ENCODE measurements around the gene NNAT.
"Not testable (repeated sequence)": the region's sequence is repeated elsewhere in the genome, so short reads cannot be mapped to it uniquely, and the experiment has no call there.

NNAT gene, protein sequence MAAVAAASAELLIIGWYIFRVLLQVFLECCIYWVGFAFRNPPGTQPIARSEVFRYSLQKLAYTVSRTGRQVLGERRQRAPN

DNA sequence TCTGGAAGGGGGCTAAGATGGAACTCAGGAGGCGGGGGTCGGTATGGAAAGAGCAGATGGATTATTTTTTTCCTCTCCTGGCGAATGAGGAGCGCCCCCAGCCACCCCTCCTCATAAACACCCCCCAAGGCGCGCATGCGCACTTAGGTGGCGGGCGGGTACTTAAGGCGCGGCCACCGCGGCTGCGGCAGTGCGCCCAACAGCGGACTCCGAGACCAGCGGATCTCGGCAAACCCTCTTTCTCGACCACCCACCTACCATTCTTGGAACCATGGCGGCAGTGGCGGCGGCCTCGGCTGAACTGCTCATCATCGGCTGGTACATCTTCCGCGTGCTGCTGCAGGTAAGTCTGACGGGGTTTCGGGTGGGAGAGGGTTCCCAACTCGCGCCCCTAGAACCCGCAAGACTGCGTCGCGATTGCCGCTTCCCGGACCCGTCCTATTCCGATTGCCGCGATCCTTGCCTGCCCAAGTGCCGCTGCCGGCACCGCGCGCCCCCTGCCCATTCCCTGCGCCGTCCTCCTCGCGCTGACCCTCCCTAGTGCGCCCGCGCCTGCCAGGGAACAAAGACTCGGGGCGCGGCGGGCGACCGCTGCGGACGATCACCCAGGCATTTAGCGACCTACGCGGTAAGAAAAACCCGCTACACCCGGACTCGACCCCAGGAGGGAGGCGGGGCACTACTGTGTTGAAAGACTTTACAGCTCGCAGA is at the start of gene NNAT:
Gene NNAT (plus strand): TSS at position 190 of the 711 bp plus-strand sequence. CDS start 82 bp downstream, at position 272.
- H3K4me1 Mint-ChIP-seq (ENCODE audit: low read depth) = peaks cover 59% of the 10 kb centered on the region

DNA sequence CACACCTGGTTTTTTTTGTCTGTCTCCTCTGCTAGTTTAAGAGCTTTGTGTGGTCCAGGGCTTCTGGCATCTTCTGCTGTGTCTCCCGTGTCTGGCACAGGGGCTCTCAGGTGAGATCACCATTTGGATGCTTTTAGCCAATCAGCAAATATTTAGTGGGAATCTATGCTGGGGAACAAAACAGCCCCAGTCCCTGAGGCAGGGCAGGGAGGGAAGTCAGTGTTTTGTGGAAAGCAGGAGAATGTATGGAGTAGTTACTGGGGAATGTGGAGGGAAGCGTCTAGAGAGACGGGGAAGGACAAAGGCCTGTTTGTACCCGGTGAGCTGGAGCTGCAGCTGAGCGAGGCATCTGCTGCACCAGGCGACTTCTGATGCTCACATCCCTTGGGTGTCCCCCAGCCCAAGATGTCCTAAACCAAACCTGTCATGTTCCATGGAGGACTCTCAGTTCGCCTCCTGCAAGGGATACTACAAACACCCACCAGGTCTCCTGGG is 49.3 kb upstream of the NNAT start:
- H3K4me1 Mint-ChIP-seq (ENCODE audit: low read depth) = no peaks in the 10 kb centered on the region
- no peak overlapping the region for H3K4me3 Mint-ChIP-seq
- no peaks in the 10 kb centered on the region for H3K36me3 Mint-ChIP-seq
- H3K9me3 Mint-ChIP-seq (ENCODE audit: low read depth) = no peaks in the 10 kb centered on the region
- peaks cover 4% of the 10 kb centered on the region for H3K27me3 Mint-ChIP-seq
- no peak overlapping the region for H3K27ac Mint-ChIP-seq

More for the DNA sequence above, at the start of gene NNAT:
- H3K27me3 Mint-ChIP-seq = no peaks in the 10 kb centered on the region
- no peaks in the 10 kb centered on the region for H3K9me3 Mint-ChIP-seq (ENCODE audit: low read depth)
- peak within 1 kb of the TSS; percentile 61 for H3K4me3 Mint-ChIP-seq
- H3K27ac Mint-ChIP-seq = no peak within 1 kb of the TSS
- H3K36me3 Mint-ChIP-seq = peaks cover 4% of the 10 kb centered on the region

DNA sequence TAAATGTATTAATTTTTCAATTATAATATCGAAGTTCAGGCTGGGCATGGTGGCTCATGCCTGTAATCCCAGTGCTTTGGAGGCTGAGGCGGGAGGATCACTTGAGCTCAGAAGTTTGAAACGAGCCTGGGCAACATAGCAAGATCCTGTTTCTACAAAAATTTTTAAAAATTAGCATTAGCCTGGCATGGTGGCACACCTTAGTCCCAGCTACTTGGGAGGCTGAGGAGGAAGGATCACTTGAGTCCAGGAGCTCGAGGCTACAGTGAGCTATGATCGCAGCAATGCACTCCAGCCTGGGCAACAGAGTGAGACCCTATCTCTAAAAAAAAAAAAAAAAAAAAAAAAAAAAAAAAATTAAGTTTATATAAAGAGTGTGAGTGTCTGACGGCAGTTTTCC is 48.6 kb upstream of the NNAT start:
- H3K27ac Mint-ChIP-seq; H3K9me3 Mint-ChIP-seq (ENCODE audit: low read depth); H3K4me1 Mint-ChIP-seq (ENCODE audit: low read depth); H3K36me3 Mint-ChIP-seq; H3K4me3 Mint-ChIP-seq; H3K27me3 Mint-ChIP-seq: not testable (repeated sequence)

DNA sequence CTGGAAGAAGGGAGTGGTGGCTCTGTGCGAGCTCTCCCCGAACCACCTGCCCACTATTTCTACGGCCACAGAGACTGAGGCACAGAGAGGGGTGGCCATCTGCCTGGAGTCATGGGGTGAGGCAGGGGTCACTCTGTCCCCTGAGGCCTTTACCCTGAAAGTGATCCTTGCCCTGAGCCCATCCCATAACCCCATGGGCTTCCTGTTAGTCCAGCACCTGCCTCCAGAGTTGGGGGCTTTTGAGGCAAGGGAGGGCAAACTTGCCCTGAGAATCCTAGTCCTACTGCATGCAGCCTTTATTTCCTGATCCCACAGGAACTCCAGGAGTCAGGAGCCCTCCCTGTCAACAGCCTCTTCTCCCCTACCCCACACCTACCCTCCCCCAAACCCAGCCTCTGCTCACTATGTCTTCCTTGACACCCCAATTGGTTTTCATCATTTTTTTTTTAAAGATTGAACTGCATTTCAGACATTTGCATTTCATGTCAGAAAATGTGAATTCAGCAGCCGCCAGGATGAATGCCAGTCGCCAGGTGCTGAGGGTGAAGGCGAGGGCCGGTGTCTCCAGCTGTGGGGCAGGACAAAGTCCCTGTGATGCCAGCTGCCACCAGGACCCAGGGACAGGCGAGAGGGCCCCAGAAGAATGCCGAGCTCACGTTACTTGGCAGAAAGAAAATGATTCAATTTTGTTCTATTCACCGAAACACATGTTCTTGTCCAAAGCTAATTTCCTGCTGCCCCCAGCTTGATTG is 47.6 kb upstream of the NNAT start:
- no peaks in the 10 kb centered on the region for H3K4me1 Mint-ChIP-seq (ENCODE audit: low read depth)
- no peaks in the 10 kb centered on the region for H3K36me3 Mint-ChIP-seq
- no peak overlapping the region for H3K27ac Mint-ChIP-seq
- no peak overlapping the region for H3K4me3 Mint-ChIP-seq
- H3K9me3 Mint-ChIP-seq (ENCODE audit: low read depth) = no peaks in the 10 kb centered on the region
- peaks cover 1% of the 10 kb centered on the region for H3K27me3 Mint-ChIP-seq

DNA sequence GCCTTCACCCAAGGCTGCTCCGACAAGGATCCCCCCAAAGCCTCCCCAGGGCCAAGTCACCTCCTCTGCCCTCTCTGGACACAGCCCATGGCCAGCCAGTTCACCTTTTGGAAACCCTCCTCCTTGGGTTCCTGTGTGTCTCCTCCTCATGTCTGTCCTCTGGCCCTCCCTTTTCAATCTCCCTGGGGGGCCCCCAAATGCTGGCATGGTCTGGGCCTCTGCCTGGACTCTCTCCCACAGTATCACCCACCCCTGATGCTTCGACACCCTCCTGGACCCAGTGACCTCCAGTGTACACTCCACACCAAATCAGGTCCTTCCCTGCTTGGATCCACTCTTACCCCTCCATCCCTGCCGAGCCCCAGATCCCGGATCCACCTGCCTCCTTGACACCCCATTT is 46.7 kb upstream of the NNAT start:
- Mint-ChIP-seq H3K27me3 (peaks cover 1% of the 10 kb centered on the region), H3K4me1 (ENCODE audit: low read depth) (no peaks in the 10 kb centered on the region), H3K27ac (no peak overlapping the region), H3K9me3 (ENCODE audit: low read depth) (no peaks in the 10 kb centered on the region), H3K4me3 (no peak overlapping the region), H3K36me3 (no peaks in the 10 kb centered on the region)

DNA sequence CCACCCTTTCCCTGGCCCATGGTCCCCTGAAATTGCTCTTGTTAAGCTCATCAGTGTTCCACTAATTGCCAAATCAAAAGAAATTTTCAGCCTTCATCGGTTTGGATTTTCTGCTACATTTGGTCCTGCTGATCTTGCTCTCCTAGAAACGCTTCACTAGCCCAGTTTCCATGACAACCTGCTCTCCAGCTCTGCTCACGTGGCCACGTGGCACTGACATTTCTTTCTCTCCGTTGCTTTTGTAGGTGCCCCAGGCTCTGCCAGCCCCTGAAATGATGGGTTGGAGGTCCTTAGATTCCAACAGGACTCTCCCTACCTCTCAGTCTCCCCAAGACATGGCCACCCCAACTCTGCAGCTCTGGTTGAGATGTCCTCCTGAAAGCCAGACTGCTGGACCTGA is 45.8 kb upstream of the NNAT start:
- Mint-ChIP-seq H3K4me3 (no peak overlapping the region), H3K27me3 (peaks cover 5% of the 10 kb centered on the region), H3K36me3 (no peaks in the 10 kb centered on the region), H3K4me1 (ENCODE audit: low read depth) (no peaks in the 10 kb centered on the region), H3K27ac (no peak overlapping the region), H3K9me3 (ENCODE audit: low read depth) (no peaks in the 10 kb centered on the region)

DNA sequence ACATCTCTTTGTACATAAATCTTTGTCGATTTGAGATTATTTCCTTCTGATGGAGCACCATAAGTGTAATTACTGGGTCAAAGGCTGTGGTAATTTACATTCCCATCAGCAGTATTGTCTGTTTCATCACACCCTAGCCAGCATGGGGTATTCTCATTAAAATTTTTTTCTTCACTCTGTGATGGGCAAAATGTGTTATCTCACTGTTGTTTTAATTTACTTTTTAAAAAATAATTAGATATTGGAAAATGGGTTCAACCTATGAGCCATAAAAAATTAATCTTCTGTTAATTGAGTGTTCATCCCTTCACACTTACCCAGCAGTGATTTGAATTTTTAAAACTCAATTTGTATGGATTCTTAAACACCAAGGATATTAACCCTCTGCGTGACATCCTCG is 44.0 kb upstream of the NNAT start:
- Mint-ChIP-seq H3K9me3 (ENCODE audit: low read depth) (no peaks in the 10 kb centered on the region), H3K4me3 (no peak overlapping the region), H3K27ac (no peak overlapping the region)

DNA sequence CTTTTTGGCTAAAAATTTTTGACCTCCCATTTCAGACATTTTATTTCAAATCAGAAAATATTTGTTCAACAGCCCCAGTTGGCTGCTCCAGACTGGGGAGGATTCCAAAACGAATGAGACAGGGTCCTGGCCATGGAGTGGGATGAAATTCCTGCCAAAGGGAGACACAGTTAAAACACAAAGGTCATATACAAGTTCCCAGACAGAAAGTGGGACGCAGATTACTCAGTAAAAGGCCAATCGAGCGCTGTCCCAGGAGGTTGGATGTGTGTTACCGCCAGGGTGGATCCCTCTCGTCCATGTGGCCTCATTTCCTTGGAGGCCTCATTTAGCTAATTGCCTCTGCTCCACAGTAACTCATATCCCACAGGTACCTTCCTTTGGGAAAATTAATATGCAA is 41.8 kb upstream of the NNAT start:
- Mint-ChIP-seq H3K9me3 (ENCODE audit: low read depth) (no peaks in the 10 kb centered on the region), H3K36me3 (no peaks in the 10 kb centered on the region), H3K27me3 (peaks cover 13% of the 10 kb centered on the region), H3K4me1 (ENCODE audit: low read depth) (no peaks in the 10 kb centered on the region), H3K4me3 (no peak overlapping the region), H3K27ac (no peak overlapping the region)

More for the DNA sequence above, 44.0 kb upstream of the NNAT start:
- no peaks in the 10 kb centered on the region for H3K4me1 Mint-ChIP-seq (ENCODE audit: low read depth)
- H3K27me3 Mint-ChIP-seq = peaks cover 13% of the 10 kb centered on the region
- no peaks in the 10 kb centered on the region for H3K36me3 Mint-ChIP-seq

DNA sequence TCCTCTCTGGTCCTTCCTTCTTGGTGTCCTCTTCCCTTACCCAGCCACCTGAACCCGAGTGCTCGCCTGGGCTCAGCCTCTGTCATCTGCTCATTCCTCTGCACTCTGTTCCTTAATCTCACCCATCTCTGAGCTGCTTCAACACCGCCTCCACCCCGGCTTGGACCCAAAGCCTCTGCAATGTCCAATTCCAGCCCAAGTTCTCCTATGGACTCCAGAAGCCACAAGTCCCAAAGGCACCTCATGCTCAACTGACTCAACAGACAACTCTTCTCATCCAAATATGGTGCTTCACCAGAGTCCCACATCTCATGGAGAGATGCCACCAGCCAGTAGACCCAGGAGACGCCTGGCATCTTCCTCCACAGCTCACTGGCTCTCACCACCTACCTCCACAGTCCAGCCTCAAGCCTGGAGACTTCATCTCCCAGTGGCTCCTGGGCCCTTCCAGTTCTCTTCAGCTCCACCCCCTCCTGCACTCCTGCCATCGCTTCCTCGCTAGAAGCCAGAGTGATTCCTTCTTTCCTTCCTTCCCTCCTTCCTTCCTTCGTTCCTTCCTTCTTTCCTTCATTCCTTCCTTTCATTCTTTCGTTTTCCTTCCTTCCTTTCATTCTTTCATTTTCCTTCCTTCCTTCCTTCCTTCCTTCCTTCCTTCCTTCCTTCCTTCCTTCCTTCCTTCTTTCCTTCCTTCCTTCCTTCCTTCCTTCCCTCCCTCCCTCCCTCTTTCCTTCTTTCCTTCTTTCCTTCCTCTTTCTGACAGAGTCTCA is 40.9 kb upstream of the NNAT start:
- no peaks in the 10 kb centered on the region for H3K4me1 Mint-ChIP-seq (ENCODE audit: low read depth)
- no peak overlapping the region for H3K4me3 Mint-ChIP-seq
- peaks cover 11% of the 10 kb centered on the region for H3K27me3 Mint-ChIP-seq
- no peaks in the 10 kb centered on the region for H3K36me3 Mint-ChIP-seq
- H3K9me3 Mint-ChIP-seq (ENCODE audit: low read depth) = no peaks in the 10 kb centered on the region
- H3K27ac Mint-ChIP-seq = no peak overlapping the region

DNA sequence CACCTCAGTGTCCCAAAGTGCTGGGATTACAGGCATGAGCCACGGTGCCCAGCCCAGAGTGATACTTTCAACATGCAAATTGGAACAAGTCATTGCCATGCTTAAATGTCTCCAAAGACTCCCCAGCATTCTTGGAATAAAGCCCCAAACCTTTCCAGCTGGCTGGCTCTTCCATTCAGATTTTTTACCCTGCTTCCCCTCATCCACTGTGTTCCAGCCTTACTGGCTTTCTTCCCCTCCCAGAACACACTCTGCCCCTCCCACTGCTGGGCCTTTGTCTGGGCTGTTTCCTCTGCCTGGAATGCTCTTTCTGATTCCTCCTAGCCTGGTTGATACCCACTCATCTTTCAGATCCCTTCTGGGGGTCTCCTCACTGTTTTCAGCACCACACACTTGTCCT is 40.1 kb upstream of the NNAT start:
- no peak overlapping the region for H3K27ac Mint-ChIP-seq
- H3K4me1 Mint-ChIP-seq (ENCODE audit: low read depth) = no peaks in the 10 kb centered on the region
- peaks cover 15% of the 10 kb centered on the region for H3K27me3 Mint-ChIP-seq
- no peak overlapping the region for H3K4me3 Mint-ChIP-seq
- H3K9me3 Mint-ChIP-seq (ENCODE audit: low read depth) = no peaks in the 10 kb centered on the region
- no peaks in the 10 kb centered on the region for H3K36me3 Mint-ChIP-seq

DNA sequence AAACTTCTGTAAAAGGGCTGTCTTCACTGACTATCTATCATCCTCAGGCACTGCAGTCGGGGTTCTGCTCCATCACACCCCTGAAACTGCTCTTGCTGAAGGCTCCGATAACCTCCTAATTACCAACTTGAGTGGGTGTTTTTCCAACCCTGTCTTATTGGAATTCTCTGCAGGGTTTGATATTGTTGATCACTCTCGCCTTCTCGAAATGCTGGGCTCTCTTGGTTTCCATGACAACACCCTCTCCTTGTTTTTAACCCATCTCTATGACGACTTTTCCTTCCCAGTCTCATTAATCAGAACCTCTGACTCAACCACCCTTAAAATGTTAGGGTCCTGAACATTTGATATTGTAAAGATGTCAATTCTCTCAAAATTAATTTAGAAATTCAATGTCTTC is 39.4 kb upstream of the NNAT start:
- H3K4me1 Mint-ChIP-seq (ENCODE audit: low read depth) = no peaks in the 10 kb centered on the region
- no peaks in the 10 kb centered on the region for H3K9me3 Mint-ChIP-seq (ENCODE audit: low read depth)
- peaks cover 15% of the 10 kb centered on the region for H3K27me3 Mint-ChIP-seq
- H3K36me3 Mint-ChIP-seq = no peaks in the 10 kb centered on the region
- no peak overlapping the region for H3K4me3 Mint-ChIP-seq
- no peak overlapping the region for H3K27ac Mint-ChIP-seq

DNA sequence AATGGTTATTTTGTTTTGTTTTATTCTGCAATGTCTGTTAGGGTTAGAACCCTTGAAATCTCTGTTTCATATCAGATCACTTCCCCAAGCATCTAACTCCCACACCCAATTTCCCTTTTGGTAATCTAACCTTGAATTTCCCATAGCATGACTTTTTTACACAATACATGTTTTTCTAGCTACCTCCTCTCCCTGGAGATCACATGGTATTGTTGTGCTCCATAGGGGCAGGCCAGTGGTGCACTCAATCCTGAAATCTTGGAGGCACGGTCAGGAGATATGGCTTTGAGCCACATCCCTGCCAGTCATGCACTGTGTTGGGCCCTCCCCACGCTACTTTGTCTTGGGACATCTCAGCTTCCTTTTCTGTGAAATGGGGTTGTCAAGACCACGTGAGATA is 36.7 kb upstream of the NNAT start:
- no peaks in the 10 kb centered on the region for H3K36me3 Mint-ChIP-seq

DNA sequence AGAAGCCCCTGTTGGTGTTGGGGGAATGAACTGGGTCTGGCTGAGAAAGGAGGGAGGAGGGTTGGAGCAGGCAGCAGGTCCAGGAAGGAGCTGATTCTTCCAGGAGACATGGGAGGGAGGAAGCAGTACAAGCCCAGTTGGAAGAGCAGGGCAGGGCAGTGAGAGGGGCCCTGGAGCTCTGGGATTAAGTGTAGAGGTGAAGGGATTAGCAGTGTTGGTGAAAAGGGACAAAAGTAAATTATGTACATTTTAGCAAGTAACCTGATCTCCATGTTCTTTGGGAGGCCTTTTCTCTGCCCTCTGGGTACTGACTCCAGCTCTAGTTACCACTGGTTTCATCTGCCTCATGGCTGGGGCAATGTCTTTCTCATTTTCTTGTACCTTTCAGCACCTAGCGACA is 34.8 kb upstream of the NNAT start:
- peaks cover 13% of the 10 kb centered on the region for H3K27me3 Mint-ChIP-seq
- not testable (repeated sequence) for H3K4me3 Mint-ChIP-seq; H3K36me3 Mint-ChIP-seq; H3K9me3 Mint-ChIP-seq (ENCODE audit: low read depth); H3K27ac Mint-ChIP-seq; H3K4me1 Mint-ChIP-seq (ENCODE audit: low read depth)

More for the DNA sequence above, 36.7 kb upstream of the NNAT start:
- Mint-ChIP-seq H3K9me3 (ENCODE audit: low read depth) (no peaks in the 10 kb centered on the region), H3K4me3 (no peak overlapping the region), H3K4me1 (ENCODE audit: low read depth) (no peaks in the 10 kb centered on the region), H3K27ac (no peak overlapping the region), H3K27me3 (peaks cover 21% of the 10 kb centered on the region)

DNA sequence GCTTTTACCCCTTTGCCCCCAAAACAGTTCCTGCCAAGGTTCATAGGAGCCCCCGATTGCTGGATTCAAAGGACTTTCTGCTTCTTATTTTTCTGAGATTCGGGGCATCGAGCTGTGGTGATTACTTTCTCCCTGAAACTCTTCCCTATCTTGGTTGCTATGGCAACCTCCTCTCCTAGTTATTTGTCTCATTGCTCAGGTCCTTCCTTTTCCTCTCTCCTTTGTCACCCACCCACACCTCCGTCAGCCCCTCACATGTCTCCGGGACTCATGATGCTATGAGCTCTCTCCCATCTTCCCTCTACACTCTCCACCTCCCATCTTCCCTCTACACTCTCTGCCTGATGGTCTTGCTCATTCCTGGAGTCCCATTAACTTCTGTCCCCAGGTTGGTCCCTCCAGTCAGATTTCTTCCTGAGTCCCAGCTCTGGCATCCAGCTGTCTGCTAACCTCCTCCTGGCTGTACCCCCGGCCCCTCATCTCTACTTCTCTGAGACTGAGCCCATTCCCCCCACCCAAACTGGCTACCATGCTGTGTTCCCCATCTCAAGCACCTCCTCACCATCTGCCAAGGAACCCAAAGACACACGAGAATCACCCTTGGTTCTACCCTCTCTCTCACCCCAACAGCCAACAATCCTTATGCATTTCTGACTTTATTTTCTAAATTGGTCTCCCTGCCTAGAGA is 30.2 kb upstream of the NNAT start:
- no peak overlapping the region for H3K4me3 Mint-ChIP-seq
- H3K4me1 Mint-ChIP-seq (ENCODE audit: low read depth) = no peaks in the 10 kb centered on the region
- H3K9me3 Mint-ChIP-seq (ENCODE audit: low read depth) = no peaks in the 10 kb centered on the region
- H3K27me3 Mint-ChIP-seq = peaks cover 7% of the 10 kb centered on the region
- no peak overlapping the region for H3K27ac Mint-ChIP-seq
- peaks cover 15% of the 10 kb centered on the region for H3K36me3 Mint-ChIP-seq

Data from activated naive CD8-positive, alpha-beta T cell (primary cell).